Right renal cortex interstitium (tissue), 3 donors: ENCODE results near the gene KLK15. TPM values are rescaled to one million over a fixed set of nuclear protein-coding genes. Genes with fewer than 3 reads are reported as not detected.
A peak's percentile ranks its signal among the peaks of the same experiment; 100 is the strongest.
"Not testable (repeated sequence)": the region's sequence is repeated elsewhere in the genome, so short reads cannot be mapped to it uniquely, and the experiment has no call there.

Source experiments
- DNase-seq, 3 donors: peaks; one replicate each; pipeline ENCODE4 v3.0.0-alpha.2; 2013; ENCODE audit warnings: low read depth in 3 of 3, low spot score in 2 of 3
- polyA plus RNA-seq, 3 donors: library from polyadenylated mRNA; unstranded; fragments of 120-200 nt; gene quantifications; one replicate each; pipeline ENCODE4 v1.2.1, GENCODE V29; 2013; ENCODE audit not compliant: insufficient read length in 3 of 3

The KLK15 gene
- polyA plus RNA-seq, 3 donors, result not detected

- DNase-seq, result no peak
Observed at GRCh38 chr19:50822661-50823208, 10.6 kb downstream of the KLK15 start.

GRCh38 chr19:50821622-50822021 lies 11.8 kb downstream of the KLK15 start:
- DNase-seq, result no peak

GRCh38 chr19:50821248-50821612 lies 12.1 kb downstream of the KLK15 start:
- DNase-seq, result no peak

- no peak for DNase-seq
Observed at GRCh38 chr19:50820549-50821247, 12.7 kb downstream of the KLK15 start.

DNA sequence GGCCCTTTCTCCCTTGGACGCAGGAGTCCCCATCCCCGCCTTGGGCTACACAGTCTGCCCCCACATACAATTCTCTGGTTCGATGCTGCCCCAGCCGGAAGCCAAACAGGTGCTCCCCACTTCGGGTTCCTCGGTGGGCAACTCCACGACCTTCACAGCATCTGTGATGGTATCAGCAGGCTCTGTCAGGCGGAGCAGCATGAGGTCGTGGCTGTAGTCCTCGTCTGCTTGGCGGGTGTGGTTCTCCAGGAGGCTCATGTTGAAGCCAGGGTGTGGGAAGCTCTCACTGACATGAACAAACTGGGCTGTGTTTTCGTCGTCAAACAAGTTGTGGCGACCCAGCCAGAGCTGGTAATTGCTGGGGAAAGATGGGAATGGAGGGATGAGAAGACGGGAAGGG lies 13.3 kb downstream of the KLK15 start:
- DNase-seq, result no peak

- DNase-seq, result no peak
Observed at GRCh38 chr19:50819636-50820035, 13.7 kb downstream of the KLK15 start.

- no peak for DNase-seq
Observed at GRCh38 chr19:50818859-50819472, 14.4 kb downstream of the KLK15 start.

GRCh38 chr19:50817941-50818858 lies 15.2 kb downstream of the KLK15 start:
- DNase-seq, result no peak

- DNase-seq, result no peak
Observed at GRCh38 chr19:50815439-50815838, 17.9 kb downstream of the KLK15 start.

- DNase-seq, result no peak
Observed at GRCh38 chr19:50814883-50815282, 18.5 kb downstream of the KLK15 start.

DNA sequence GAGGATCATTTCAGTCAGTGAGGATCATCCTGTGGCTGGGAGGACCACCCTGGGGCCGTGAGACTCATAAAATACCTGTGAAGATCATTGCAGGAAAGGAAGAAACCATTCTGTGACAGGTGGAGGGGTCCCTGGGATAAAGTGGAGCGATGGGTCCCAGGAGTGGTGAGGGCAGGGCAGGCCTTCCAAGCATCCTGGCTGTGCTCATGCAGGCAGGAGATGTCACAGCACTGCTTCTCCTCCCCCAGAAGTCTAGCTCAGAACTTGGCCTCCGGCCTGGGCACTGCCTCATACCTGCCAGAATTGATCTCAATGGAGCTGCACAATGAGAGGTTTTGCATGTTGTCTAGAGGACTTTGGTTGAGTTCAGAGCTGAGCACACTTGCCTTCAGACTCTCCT lies 20.9 kb downstream of the KLK15 start:
- no peak for DNase-seq

DNA sequence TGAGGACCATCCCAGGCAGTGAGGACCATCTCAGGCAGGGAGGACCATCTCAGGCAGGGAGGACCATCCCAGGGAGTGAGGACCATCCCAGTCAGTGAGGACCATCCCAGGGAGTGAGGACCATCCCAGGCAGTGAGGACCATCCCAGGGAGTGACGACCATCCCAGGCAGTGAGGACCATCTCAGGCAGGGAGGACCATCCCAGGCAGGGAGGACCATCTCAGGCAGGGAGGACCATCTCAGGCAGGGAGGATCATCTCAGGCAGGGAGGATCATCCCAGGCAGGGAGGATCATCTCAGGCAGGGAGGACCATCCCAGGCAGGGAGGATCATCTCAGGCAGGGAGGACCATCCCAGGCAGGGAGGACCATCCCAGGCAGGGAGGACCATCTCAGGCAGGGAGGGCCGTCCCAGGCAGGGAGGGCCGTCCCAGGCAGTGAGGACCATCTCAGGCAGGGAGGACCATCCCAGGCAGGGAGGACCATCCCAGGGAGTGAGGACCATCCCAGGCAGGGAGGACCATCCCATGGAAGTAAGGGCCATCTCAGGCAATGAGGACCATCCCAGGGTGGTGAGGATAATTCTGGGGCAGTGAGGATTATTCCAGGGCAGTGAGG lies 21.6 kb downstream of the KLK15 start:
- DNase-seq, result not testable (repeated sequence)

GRCh38 chr19:50808856-50809255 lies 24.5 kb downstream of the KLK15 start:
- no peak for DNase-seq

GRCh38 chr19:50804420-50805272 lies 28.7 kb downstream of the KLK15 start:
- DNase-seq, result peak; percentile 99 to 100 (median 99)

- no peak for DNase-seq
Observed at GRCh38 chr19:50803633-50804419, 29.5 kb downstream of the KLK15 start.

GRCh38 chr19:50801107-50801506 lies 32.3 kb downstream of the KLK15 start:
- no peak for DNase-seq

- no peak for DNase-seq
Observed at GRCh38 chr19:50799547-50799851, 33.9 kb downstream of the KLK15 start.

DNA sequence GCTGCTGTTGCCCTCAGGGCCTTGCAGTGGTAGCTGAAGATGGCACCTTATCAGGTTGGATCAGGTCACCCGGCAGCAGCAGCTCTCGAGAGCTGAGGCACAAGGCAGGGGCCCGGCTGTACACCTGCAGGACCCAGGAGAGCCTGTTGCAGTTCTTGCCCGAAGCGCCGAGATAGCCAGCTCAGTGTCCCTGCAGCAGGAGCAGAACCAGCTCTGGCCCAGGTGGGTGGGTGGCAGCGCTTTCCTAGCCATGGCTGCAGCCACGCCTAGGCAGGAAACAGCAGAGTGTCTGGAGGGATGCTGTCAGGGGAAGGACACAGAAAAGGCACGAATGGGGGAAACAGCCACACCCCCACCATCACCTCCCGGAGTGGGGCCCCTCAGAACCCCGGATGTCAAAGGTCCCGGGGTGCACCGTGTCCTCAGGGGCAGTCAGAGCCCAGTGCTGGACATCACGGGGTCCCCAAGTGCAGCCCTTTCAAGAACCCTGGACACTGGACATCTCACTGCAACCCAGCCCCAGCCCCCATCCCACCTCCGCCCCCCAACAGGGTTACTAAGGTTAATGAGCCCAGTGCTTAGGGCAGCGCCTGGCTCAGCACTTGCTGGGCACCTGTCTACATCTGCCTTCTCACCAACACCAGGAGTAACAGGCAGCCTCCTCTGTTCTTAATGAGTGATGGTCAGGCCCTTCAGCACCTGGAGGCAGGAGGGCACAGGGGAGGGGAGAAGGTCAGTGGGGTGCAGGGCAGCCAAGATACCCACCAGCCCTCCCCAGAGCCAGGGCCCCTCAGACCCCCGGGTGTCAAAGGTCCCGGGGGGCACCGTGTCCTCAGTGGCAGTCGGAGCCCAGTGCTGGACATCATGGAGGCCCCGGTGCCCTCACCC lies 34.5 kb downstream of the KLK15 start:
- no peak for DNase-seq
